CD14-positive monocyte (primary cell): Measurements from ENCODE around the gene LIMS2. TPM values are rescaled to one million over a fixed set of nuclear protein-coding genes. Genes with fewer than 3 reads are reported as not detected.

Experiments used
- DNase-seq, 3 donors: peaks; one replicate each; pipeline ENCODE4 v3.0.0-alpha.2; 2011 to 2022
- H2AFZ ChIP-seq: 2 replicates; pipeline ENCODE4 v1.6.0; 2012; ENCODE audit warnings: mild to moderate bottlenecking, low read depth, low read length, inconsistent platforms; ENCODE audit not compliant: insufficient read depth, poor library complexity, severe bottlenecking
- H3K27ac ChIP-seq, 2 donors: 1 replicate in 1 of 2; 2 replicates in 1 of 2; pipeline ENCODE4 v1.5.1; 2012 to 2013; ENCODE audit warnings: low read length in 2 of 2, control low read depth in 1 of 2, inconsistent platforms in 1 of 2, low read depth in 1 of 2, mild to moderate bottlenecking in 1 of 2
- H3K27me3 ChIP-seq, 2 donors: one replicate each; pipeline versions ENCODE4 v1.6.0 to v1.6.1; 2011 to 2013; ENCODE audit warnings: low read length in 2 of 2; ENCODE audit not compliant: control insufficient read depth in 2 of 2, insufficient read depth in 2 of 2
- H3K36me3 ChIP-seq, 2 donors: replicated peaks in 1 of 2; 1 replicate in 1 of 2; 2 replicates in 1 of 2; pipeline versions ENCODE4 v1.5.1 to v1.6.1; 2012 to 2013; ENCODE audit warnings: low read length in 2 of 2, control low read depth in 1 of 2, inconsistent platforms in 1 of 2, mild to moderate bottlenecking in 1 of 2; ENCODE audit not compliant: insufficient read depth in 2 of 2, control insufficient read depth in 1 of 2
- H3K4me1 ChIP-seq, 2 donors: 1 replicate in 1 of 2; 2 replicates in 1 of 2; pipeline versions ENCODE4 v1.5.1 to v1.6.1; 2012 to 2013; ENCODE audit warnings: low read length in 2 of 2, control low read depth in 1 of 2, inconsistent platforms in 1 of 2, mild to moderate bottlenecking in 1 of 2, moderate library complexity in 1 of 2; ENCODE audit not compliant: insufficient read depth in 2 of 2, control insufficient read depth in 1 of 2
- H3K4me2 ChIP-seq: replicated peaks from 2 replicates; pipeline ENCODE3; 2012; ENCODE audit warnings: low read length, moderate library complexity, mild to moderate bottlenecking; ENCODE audit not compliant: poor library complexity, severe bottlenecking; ENCODE audit errors: extremely low read depth
- H3K4me3 ChIP-seq, 3 experiments: fragments of 200-600 bp in 1 of 3; sonication (generic) in 1 of 3; replicated peaks in 1 of 3; 1 replicate in 2 of 3; 2 replicates in 1 of 3; pipeline ENCODE4 v1.5.1; 2011 to 2013; ENCODE audit warnings: low read length in 3 of 3, mild to moderate bottlenecking in 3 of 3, control low read depth in 2 of 3, low read depth in 2 of 3, inconsistent platforms in 1 of 3, moderate library complexity in 1 of 3
- H3K79me2 ChIP-seq: 2 replicates; pipeline ENCODE4 v1.6.0; 2012; ENCODE audit warnings: mild to moderate bottlenecking, control low read depth, inconsistent platforms, low read length, moderate library complexity; ENCODE audit not compliant: insufficient read depth
- H3K9ac ChIP-seq: 2 replicates; pipeline ENCODE4 v1.6.0; 2017; ENCODE audit warnings: low read length, mild to moderate bottlenecking; ENCODE audit not compliant: insufficient read depth, poor library complexity, severe bottlenecking
- H3K9me3 ChIP-seq, 2 donors: replicated peaks in 1 of 2; 1 replicate in 1 of 2; 2 replicates in 1 of 2; pipeline versions ENCODE4 v1.5.1 to v1.6.1; 2012 to 2013; ENCODE audit warnings: low read length in 2 of 2, control low read depth in 1 of 2; ENCODE audit not compliant: control insufficient read depth in 1 of 2, insufficient read depth in 1 of 2
- H4K20me1 ChIP-seq: 2 replicates; pipeline ENCODE4 v1.6.0; 2012; ENCODE audit warnings: mild to moderate bottlenecking, low read length, control low read depth, moderate library complexity; ENCODE audit not compliant: insufficient read depth
- H3K27ac Mint-ChIP-seq, 7 donors: one replicate each; pipeline ENCODE4 v1.8.0; 2020; ENCODE audit warnings: mild to moderate bottlenecking in 7 of 7, mixed read lengths in 7 of 7, moderate library complexity in 6 of 7, inconsistent platforms in 2 of 7
- H3K27me3 Mint-ChIP-seq, 3 donors: one replicate each; pipeline ENCODE4 v1.8.0; 2021 to 2022; ENCODE audit warnings: low read depth in 3 of 3, mild to moderate bottlenecking in 3 of 3, mixed read lengths in 3 of 3, moderate library complexity in 3 of 3, inconsistent platforms in 1 of 3
- H3K36me3 Mint-ChIP-seq, 2 donors: one replicate each; pipeline ENCODE4 v1.8.0; 2020; ENCODE audit warnings: mixed read lengths in 2 of 2, inconsistent platforms in 1 of 2, mild to moderate bottlenecking in 1 of 2
- H3K4me1 Mint-ChIP-seq: one replicate; pipeline ENCODE4 v1.8.0; 2020; ENCODE audit warnings: mild to moderate bottlenecking, mixed read lengths
- H3K4me3 Mint-ChIP-seq, 2 donors: one replicate each; pipeline ENCODE4 v1.8.0; 2020; ENCODE audit warnings: mild to moderate bottlenecking in 2 of 2, mixed read lengths in 2 of 2, moderate library complexity in 1 of 2
- H3K9me3 Mint-ChIP-seq, 7 donors: one replicate each; pipeline ENCODE4 v1.8.0; 2020 to 2022; ENCODE audit warnings: mixed read lengths in 7 of 7, mild to moderate bottlenecking in 6 of 7, moderate library complexity in 6 of 7, inconsistent platforms in 2 of 7
- WGBS: methylation state at CpG from one replicate; pipeline ENCODE4 v1.1.5; 2013; ENCODE audit warnings: missing lambda C conversion rate; ENCODE audit not compliant: insufficient coverage; 5-methylcytosine and 5-hydroxymethylcytosine counted together
- intact Hi-C, 2 donors: fragments of 100-400 bp; cut with micrococcal nuclease; formaldehyde crosslinking; loops; one replicate each; pipeline versions ENCODE4 v1.15.0 to v1.15.1; 2023
- polyA plus RNA-seq, 3 donors: library from polyadenylated mRNA; depleted of rRNA in 1 of 3; unstranded in 2 of 3; stranded (reverse) in 1 of 3; fragments of 300-500 nt in 2 of 3; fragments of >200 nt in 1 of 3; fragmentation: Illumina TruSeq in 2 of 3; gene quantifications; 1 replicate in 2 of 3; 2 replicates in 1 of 3; pipeline ENCODE4 v1.2.3, GENCODE V29; 2012 to 2021
- TF ChIP-seq, protein P1 (sequence below): fragments of 200-600 bp; IDR thresholded peaks from one replicate; pipeline ENCODE4 v1.8.0; 2022; ENCODE audit warnings: antibody characterized with exemption, mild to moderate bottlenecking

Gene LIMS2
- polyA plus RNA-seq, 3 donors, result 0.13 to 1.3 (median 0.23) TPM

DNA sequence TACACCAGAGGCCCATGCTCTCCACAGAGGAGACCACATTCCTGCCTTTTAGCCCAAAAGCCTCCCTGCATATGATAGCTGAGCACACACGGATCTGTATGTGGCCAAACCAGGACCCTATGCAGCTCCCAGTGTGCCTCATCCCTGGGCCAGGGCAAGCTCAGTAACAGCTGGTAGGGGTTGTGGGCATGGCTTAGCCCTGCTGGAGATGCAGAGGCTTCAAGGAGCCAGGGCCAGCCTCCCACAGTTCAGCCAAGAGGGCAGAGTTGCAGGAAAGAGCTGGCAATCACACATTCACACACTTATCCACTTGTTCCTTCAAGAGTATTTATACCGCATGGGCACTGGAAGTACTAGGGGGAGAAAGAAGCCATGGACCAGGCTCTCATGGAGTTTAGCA lies 1.6 kb upstream of the LIMS2 start:
- H3K27ac ChIP-seq, result no peak overlapping the region
- peaks cover 0 to 10% (median 8%) of the 10 kb centered on the region in 7 donors for H3K9me3 Mint-ChIP-seq
- TF ChIP-seq, protein P1, sequence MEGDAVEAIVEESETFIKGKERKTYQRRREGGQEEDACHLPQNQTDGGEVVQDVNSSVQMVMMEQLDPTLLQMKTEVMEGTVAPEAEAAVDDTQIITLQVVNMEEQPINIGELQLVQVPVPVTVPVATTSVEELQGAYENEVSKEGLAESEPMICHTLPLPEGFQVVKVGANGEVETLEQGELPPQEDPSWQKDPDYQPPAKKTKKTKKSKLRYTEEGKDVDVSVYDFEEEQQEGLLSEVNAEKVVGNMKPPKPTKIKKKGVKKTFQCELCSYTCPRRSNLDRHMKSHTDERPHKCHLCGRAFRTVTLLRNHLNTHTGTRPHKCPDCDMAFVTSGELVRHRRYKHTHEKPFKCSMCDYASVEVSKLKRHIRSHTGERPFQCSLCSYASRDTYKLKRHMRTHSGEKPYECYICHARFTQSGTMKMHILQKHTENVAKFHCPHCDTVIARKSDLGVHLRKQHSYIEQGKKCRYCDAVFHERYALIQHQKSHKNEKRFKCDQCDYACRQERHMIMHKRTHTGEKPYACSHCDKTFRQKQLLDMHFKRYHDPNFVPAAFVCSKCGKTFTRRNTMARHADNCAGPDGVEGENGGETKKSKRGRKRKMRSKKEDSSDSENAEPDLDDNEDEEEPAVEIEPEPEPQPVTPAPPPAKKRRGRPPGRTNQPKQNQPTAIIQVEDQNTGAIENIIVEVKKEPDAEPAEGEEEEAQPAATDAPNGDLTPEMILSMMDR, result no peak
- peaks cover 3 to 11% of the 10 kb centered on the region in 2 donors for H3K36me3 Mint-ChIP-seq
- H4K20me1 ChIP-seq, result no peaks in the 10 kb centered on the region
- H3K4me1 ChIP-seq, result peaks cover 7 to 13% of the 10 kb centered on the region in 2 donors
- H2AFZ ChIP-seq, result no peak overlapping the region
- peaks cover 68 to 85% (median 68%) of the 10 kb centered on the region in 3 donors for H3K27me3 Mint-ChIP-seq
- intact Hi-C loops, result no loop called here
- H3K4me2 ChIP-seq, result no peak overlapping the region
- no peak overlapping the region for H3K4me3 ChIP-seq
- peaks cover 20 to 69% of the 10 kb centered on the region in 2 donors for H3K27me3 ChIP-seq
- H3K4me1 Mint-ChIP-seq, result peaks cover 19% of the 10 kb centered on the region
- H3K27ac Mint-ChIP-seq, result no peak overlapping the region
- peak overlapping the region in 1 of 2 donors; percentile 80 for H3K4me3 Mint-ChIP-seq
- H3K9me3 ChIP-seq, result peaks cover 5 to 7% of the 10 kb centered on the region in 2 donors
- H3K36me3 ChIP-seq, result no peaks in the 10 kb centered on the region
- no peak overlapping the region for H3K9ac ChIP-seq
- 100% methylated on average over 1 of the region's 2 CpGs for WGBS
- no peaks in the 10 kb centered on the region for H3K79me2 ChIP-seq
- DNase-seq, result no peak

DNA sequence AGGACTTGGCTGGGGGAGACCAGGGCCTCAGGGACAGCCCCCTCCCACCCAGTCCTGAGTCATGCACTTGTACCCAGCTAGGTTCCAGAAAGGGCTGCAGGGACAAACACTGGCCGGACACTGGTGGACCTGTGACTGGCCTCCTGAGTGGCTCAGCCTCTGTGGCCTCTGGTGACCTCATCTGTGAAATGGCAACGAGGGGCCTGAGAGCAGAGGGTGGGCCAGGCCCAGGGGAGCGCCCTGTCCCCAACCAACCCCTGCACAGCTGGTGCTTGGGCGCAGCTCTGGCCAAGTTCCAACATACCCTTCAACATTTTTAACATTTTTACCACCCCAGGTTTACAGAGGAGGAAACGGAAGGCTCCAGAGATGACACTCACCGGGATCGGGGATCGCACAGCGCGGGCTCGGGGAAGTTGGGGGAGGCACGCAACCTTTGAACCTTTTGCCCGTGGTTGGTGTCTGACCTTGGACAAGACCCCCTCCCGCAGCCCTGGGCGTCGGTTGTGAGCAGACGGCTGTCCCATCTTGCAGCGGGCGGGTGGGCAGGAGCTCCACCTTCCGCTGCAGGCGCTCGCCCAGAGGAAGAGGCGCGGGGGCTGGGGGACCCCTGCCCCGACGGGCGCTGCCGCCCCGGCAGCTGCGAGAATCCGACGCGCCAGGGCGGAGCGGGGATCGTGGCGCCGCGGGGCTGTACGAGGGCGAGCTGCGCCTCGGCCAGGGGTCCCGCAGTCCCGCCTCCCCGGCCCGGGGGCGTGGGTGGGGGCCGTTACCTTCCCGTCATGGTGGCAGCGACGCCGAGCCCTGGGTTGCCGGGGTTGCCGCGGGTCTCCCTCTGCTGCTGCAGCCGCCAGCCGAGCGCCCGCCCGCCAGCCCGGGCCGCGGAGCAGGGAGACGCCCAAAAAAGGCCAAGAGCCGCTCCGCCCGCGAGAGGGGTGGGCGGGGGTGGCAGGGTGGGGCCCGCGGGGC lies 805 bp downstream of the LIMS2 start:
- Histone ChIP-seq H3K36me3 (no peaks in the 10 kb centered on the region), H3K4me3 (peak overlapping the region in 1 of 3 experiments; percentile 54), H3K9ac (peak overlapping the region; percentile 53), H2AFZ (peak overlapping the region; percentile 63), H4K20me1 (no peaks in the 10 kb centered on the region), H3K27ac (no peak overlapping the region), H3K9me3 (peaks cover 5 to 7% of the 10 kb centered on the region in 2 donors), H3K4me1 (peaks cover 7 to 13% of the 10 kb centered on the region in 2 donors), H3K4me2 (peak overlapping the region; percentile 60), H3K27me3 (peaks cover 20 to 60% of the 10 kb centered on the region in 2 donors), H3K79me2 (no peaks in the 10 kb centered on the region)
- peaks cover 65 to 93% (median 72%) of the 10 kb centered on the region in 3 donors for H3K27me3 Mint-ChIP-seq
- WGBS, result 11% methylated on average over 55 of the region's 72 CpGs
- H3K36me3 Mint-ChIP-seq, result peaks cover 3 to 11% of the 10 kb centered on the region in 2 donors
- TF ChIP-seq, protein P1, result no peak
- DNase-seq, result peak in 1 of 3 donors; percentile 25
- peaks cover 0 to 12% (median 8%) of the 10 kb centered on the region in 7 donors for H3K9me3 Mint-ChIP-seq
- peak overlapping the region; percentile 68 to 87 for H3K4me3 Mint-ChIP-seq
- intact Hi-C loops, result no loop called here
- peaks cover 10% of the 10 kb centered on the region for H3K4me1 Mint-ChIP-seq
- H3K27ac Mint-ChIP-seq, result peak overlapping the region in 1 of 7 donors; percentile 47
